Endometrial microvascular endothelial cells (primary cell): ENCODE data around the gene PIP5K1C. TPM values are rescaled to one million over a fixed set of nuclear protein-coding genes. Genes with fewer than 3 reads are reported as not detected.

ENCODE experiments used
- in situ Hi-C: cut with HindIII; loops from 2 replicates; pipeline ENCODE4 v1.10.0; 2017; ENCODE audit warnings: low sequenced_read_pairs, low pct_unique_long_range_greater_than_20kb; ENCODE audit errors: inconsistent ontology term
- total RNA-seq: library from RNA; depleted of rRNA; stranded (reverse); fragments of >200 nt; gene quantifications from one replicate; pipeline ENCODE4 v1.2.3, GENCODE V29; 2015; ENCODE audit errors: inconsistent ontology term

PIP5K1C gene
- 38.0 TPM for total RNA-seq

- in situ Hi-C loops = no loop called here
Observed at GRCh38 chr19:3700242-3701032, at the start of gene PIP5K1C. PIP5K1C (minus strand) TSS chr19:3700468; CDS start chr19:3700390, 78 bp downstream.

GRCh38 chr19:3748965-3749364 is 48.7 kb upstream of the PIP5K1C start:
- in situ Hi-C loops = no loop called here

GRCh38 chr19:3746371-3747056 is 46.2 kb upstream of the PIP5K1C start:
- in situ Hi-C loops = no loop called here

GRCh38 chr19:3745363-3746045 is 45.2 kb upstream of the PIP5K1C start:
- in situ Hi-C loops = no loop called here

- in situ Hi-C loops = no loop called here
Observed at GRCh38 chr19:3743486-3743885, 43.2 kb upstream of the PIP5K1C start.

- in situ Hi-C loops = no loop called here
Observed at GRCh38 chr19:3740431-3740830, 40.2 kb upstream of the PIP5K1C start.

GRCh38 chr19:3738477-3739220 is 38.4 kb upstream of the PIP5K1C start:
- in situ Hi-C loops = no loop called here

GRCh38 chr19:3737487-3738205 is 37.4 kb upstream of the PIP5K1C start:
- in situ Hi-C loops = no loop called here

GRCh38 chr19:3736106-3736724 is 35.9 kb upstream of the PIP5K1C start:
- in situ Hi-C loops = no loop called here

GRCh38 chr19:3734310-3734600 is 34.0 kb upstream of the PIP5K1C start:
- in situ Hi-C loops = no loop called here

GRCh38 chr19:3733549-3734309 is 33.5 kb upstream of the PIP5K1C start:
- in situ Hi-C loops = no loop called here

- in situ Hi-C loops = no loop called here
Observed at GRCh38 chr19:3732108-3732507, 31.8 kb upstream of the PIP5K1C start.

GRCh38 chr19:3730457-3730958 is 30.2 kb upstream of the PIP5K1C start:
- in situ Hi-C loops = no loop called here

- in situ Hi-C loops = no loop called here
Observed at GRCh38 chr19:3725640-3726310, 25.5 kb upstream of the PIP5K1C start.

- in situ Hi-C loops = no loop called here
Observed at GRCh38 chr19:3725121-3725520, 24.9 kb upstream of the PIP5K1C start.

GRCh38 chr19:3723883-3724282 is 23.6 kb upstream of the PIP5K1C start:
- in situ Hi-C loops = no loop called here

- in situ Hi-C loops = no loop called here
Observed at GRCh38 chr19:3723110-3723488, 22.8 kb upstream of the PIP5K1C start.
